Liver (tissue), 9 donors: ENCODE measurements around the gene TRPT1. TPM values are rescaled to one million over a fixed set of nuclear protein-coding genes. Genes with fewer than 3 reads are reported as not detected.
A peak's percentile ranks its signal among the peaks of the same experiment; 100 is the strongest.

Experiments
- DNase-seq: peaks from one replicate; pipeline ENCODE4 v3.0.0-alpha.2; 2017; ENCODE audit warnings: low spot score
- H3K27ac ChIP-seq, 2 donors: one replicate each; pipeline ENCODE4 v1.7.0; 2013; ENCODE audit warnings: inconsistent platforms in 2 of 2, low read length in 2 of 2, control low read depth in 1 of 2, low read depth in 1 of 2, mild to moderate bottlenecking in 1 of 2
- H3K27me3 ChIP-seq, 4 donors: one replicate each; pipeline versions ENCODE4 v1.6.1 to v1.7.0; 2013; ENCODE audit warnings: low read length in 3 of 4, inconsistent platforms in 1 of 4, mild to moderate bottlenecking in 1 of 4, moderate library complexity in 1 of 4; ENCODE audit not compliant: control insufficient read depth in 4 of 4, insufficient read depth in 4 of 4
- H3K36me3 ChIP-seq, 4 donors: one replicate each; pipeline versions ENCODE4 v1.6.1 to v1.7.0; 2013; ENCODE audit warnings: low read length in 3 of 4, mild to moderate bottlenecking in 3 of 4, low read depth in 1 of 4, moderate library complexity in 1 of 4; ENCODE audit not compliant: control insufficient read depth in 4 of 4, insufficient read depth in 3 of 4
- H3K4me1 ChIP-seq, 4 donors: one replicate each; pipeline versions ENCODE4 v1.6.1 to v1.7.0; 2013; ENCODE audit warnings: low read length in 3 of 4, mild to moderate bottlenecking in 3 of 4, moderate library complexity in 1 of 4; ENCODE audit not compliant: control insufficient read depth in 4 of 4, insufficient read depth in 4 of 4
- H3K4me3 ChIP-seq, 3 donors: one replicate each; pipeline versions ENCODE4 v1.6.1 to v1.7.0; 2013; ENCODE audit warnings: low read length in 3 of 3, control low read depth in 1 of 3, low read depth in 1 of 3, mild to moderate bottlenecking in 1 of 3
- H3K9ac ChIP-seq, 2 donors: one replicate each; pipeline ENCODE4 v1.7.0; 2013; ENCODE audit warnings: low read length in 2 of 2, mild to moderate bottlenecking in 2 of 2, moderate library complexity in 2 of 2, control low read depth in 1 of 2, low read depth in 1 of 2
- H3K9me3 ChIP-seq, 4 donors: one replicate each; pipeline versions ENCODE4 v1.6.1 to v1.7.0; 2013; ENCODE audit warnings: low read length in 3 of 4; ENCODE audit not compliant: control insufficient read depth in 4 of 4
- CTCF ChIP-seq: fragments of 150-350 bp; IDR thresholded peaks from 2 replicates; pipeline ENCODE4 v1.5.1; 2017; ENCODE audit warnings: improper control_type of control experiment, low read depth, low read length; ENCODE audit not compliant: missing input control
- EGR1 ChIP-seq, 2 donors: IDR thresholded peaks; 2 replicates each; pipeline ENCODE4 v1.6.1; 2016 to 2018; ENCODE audit warnings: antibody characterized with exemption in 2 of 2, low read depth in 2 of 2
- FOXA1 ChIP-seq: IDR thresholded peaks from 2 replicates; pipeline ENCODE4 v1.6.1; 2016; ENCODE audit warnings: antibody characterized with exemption
- FOXA2 ChIP-seq: IDR thresholded peaks from 2 replicates; pipeline ENCODE4 v1.6.1; 2016; ENCODE audit warnings: antibody characterized with exemption
- HNF4A ChIP-seq, 2 donors: conservative IDR thresholded peaks; 2 replicates each; pipeline ENCODE4 v1.6.1; 2016; ENCODE audit warnings: antibody characterized with exemption in 2 of 2, mild to moderate bottlenecking in 2 of 2
- JUND ChIP-seq, 2 donors: IDR thresholded peaks; 2 replicates each; pipeline ENCODE4 v1.6.1; 2016; ENCODE audit warnings: antibody characterized with exemption in 2 of 2
- MAX ChIP-seq: IDR thresholded peaks from 2 replicates; pipeline ENCODE4 v1.6.1; 2016; ENCODE audit warnings: antibody characterized with exemption
- NR2F2 ChIP-seq: IDR thresholded peaks from 2 replicates; pipeline ENCODE4 v1.6.1; 2016; ENCODE audit warnings: antibody characterized with exemption
- RAD21 ChIP-seq, 2 donors: IDR thresholded peaks; 2 replicates each; pipeline ENCODE4 v1.6.1; 2016; ENCODE audit warnings: antibody characterized with exemption in 2 of 2, mild to moderate bottlenecking in 2 of 2
- REST ChIP-seq: IDR thresholded peaks from 2 replicates; pipeline ENCODE4 v1.6.1; 2016; ENCODE audit warnings: antibody characterized with exemption, mild to moderate bottlenecking
- RXRA ChIP-seq, 2 donors: IDR thresholded peaks; 2 replicates each; pipeline ENCODE4 v1.6.1; 2017 to 2018; ENCODE audit warnings: antibody characterized with exemption in 2 of 2, mild to moderate bottlenecking in 1 of 2
- SP1 ChIP-seq: IDR thresholded peaks from 2 replicates; pipeline ENCODE4 v1.6.1; 2018; ENCODE audit warnings: antibody characterized with exemption, mild to moderate bottlenecking
- TAF1 ChIP-seq: conservative IDR thresholded peaks from 2 replicates; pipeline ENCODE4 v1.6.1; 2016; ENCODE audit warnings: antibody characterized with exemption, mild to moderate bottlenecking
- YY1 ChIP-seq: IDR thresholded peaks from 2 replicates; pipeline ENCODE4 v1.6.1; 2016; ENCODE audit warnings: antibody characterized with exemption, mild to moderate bottlenecking
- ZBTB33 ChIP-seq: IDR thresholded peaks from 2 replicates; pipeline ENCODE4 v1.6.1; 2016; ENCODE audit warnings: antibody characterized with exemption
- WGBS: extraction: QIAGEN DNeasy Blood & Tissue Kit; methylation state at CpG from one replicate; pipeline ENCODE4 v1.1.7; 2013; 5-methylcytosine and 5-hydroxymethylcytosine counted together
- polyA plus RNA-seq, 2 donors: library from polyadenylated mRNA; stranded (reverse) in 1 of 2; unstranded in 1 of 2; fragments of 200-250 nt in 1 of 2; fragments of >200 nt in 1 of 2; fragmentation: Nextera tagmentation in 1 of 2; extraction: Ambion mirVana in 1 of 2; gene quantifications; one replicate each; pipeline versions ENCODE4 v1.2.1 to v1.2.3, GENCODE V29; 2013 to 2015
- total RNA-seq, 2 donors: library from RNA; depleted of rRNA; stranded (reverse); fragments of >200 nt; gene quantifications; one replicate each; pipeline ENCODE4 v1.2.3, GENCODE V29; 2014
- donor health status: healthy.
- donor health status: healthy.
- donor health status: healthy.
- donor health status: healthy.
- donor health status: healthy.

The TRPT1 gene
- total and polyA plus RNA-seq, 4 donors, result 14.0 to 37.8 (median 20.8) TPM

GRCh38 chr11:64204464-64204989 is 21.5 kb downstream of the TRPT1 start:
- H3K36me3 ChIP-seq, result peaks cover 18 to 41% (median 31%) of the 10 kb centered on the region in 4 donors
- H3K9me3 ChIP-seq, result no peaks in the 10 kb centered on the region
- no peaks in the 10 kb centered on the region for H3K27me3 ChIP-seq
- TF ChIP-seq CTCF, result peak; percentile 57
- no peak for TF ChIP-seq RXRA (IDR thresholded peaks at IDR 0.05)
- peak; percentile 87 for TF ChIP-seq RAD21 (IDR thresholded peaks at IDR 0.05)
- peak; percentile 5 for TF ChIP-seq SP1
- TF ChIP-seq HNF4A (conservative IDR thresholded peaks at IDR 0.05), result no peak
- H3K4me1 ChIP-seq, result peaks cover 0 to 12% (median 5%) of the 10 kb centered on the region in 4 donors
- WGBS, result 55% methylated on average over 7 of the region's 7 CpGs
- H3K9ac ChIP-seq, result no peak overlapping the region
- peak; percentile 86 for DNase-seq
- H3K4me3 ChIP-seq, result no peak overlapping the region
- H3K27ac ChIP-seq, result no peak overlapping the region

GRCh38 chr11:64204080-64204440 is 21.9 kb downstream of the TRPT1 start:
- Histone ChIP-seq H3K9ac (no peak overlapping the region), H3K9me3 (no peaks in the 10 kb centered on the region), H3K4me1 (peaks cover 0 to 12% (median 5%) of the 10 kb centered on the region in 4 donors), H3K27me3 (no peaks in the 10 kb centered on the region), H3K27ac (no peak overlapping the region), H3K36me3 (peaks cover 18 to 41% (median 31%) of the 10 kb centered on the region in 4 donors), H3K4me3 (no peak overlapping the region)
- 93% methylated on average over 16 of the region's 16 CpGs for WGBS
- TF ChIP-seq RXRA (IDR thresholded peaks at IDR 0.05) (no peak), JUND (IDR thresholded peaks at IDR 0.05) (no peak), ZBTB33 (no peak), FOXA2 (no peak), NR2F2 (no peak), FOXA1 (no peak), SP1 (no peak), MAX (no peak), RAD21 (IDR thresholded peaks at IDR 0.05) (no peak), TAF1 (no peak), EGR1 (IDR thresholded peaks at IDR 0.05; ENCODE audit: low read depth in 2 of 2) (no peak), YY1 (no peak), CTCF (no peak), REST (no peak)
- DNase-seq, result no peak
